ENCODE measurements around the gene SDR42E2. TPM values are rescaled to one million over a fixed set of nuclear protein-coding genes. Genes with fewer than 3 reads are reported as not detected.
"Not testable (repeated sequence)": the region's sequence is repeated elsewhere in the genome, so short reads cannot be mapped to it uniquely, and the experiment has no call there.

SDR42E2 gene
- total and polyA plus RNA-seq, 2 of the 4 experiments (the other 2 are of a cell fraction) = not detected

DNA sequence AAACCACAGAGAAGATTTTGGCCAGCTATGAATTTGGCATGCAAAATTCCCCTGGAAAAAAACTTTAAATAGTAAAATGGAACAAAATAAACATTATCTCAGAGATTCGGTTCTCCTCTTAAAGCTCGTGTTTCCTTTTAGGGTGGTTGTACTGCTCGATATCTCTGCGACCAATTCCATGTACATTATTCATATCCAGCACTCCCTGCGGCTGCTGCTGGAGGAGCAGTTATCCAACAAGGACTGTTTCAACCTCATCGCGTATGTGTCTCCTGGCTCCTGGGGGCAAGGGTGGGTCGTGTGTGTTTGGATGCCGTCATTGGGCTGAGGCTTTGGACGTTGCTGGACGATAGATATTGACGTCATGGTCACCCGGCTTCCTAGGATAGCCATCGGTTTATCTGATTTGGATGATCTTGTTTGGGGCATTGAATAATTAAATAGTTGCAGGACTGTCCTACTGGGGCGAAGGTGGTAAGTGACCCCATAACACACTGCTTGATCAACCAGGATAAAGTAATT is 36.2 kb upstream of the SDR42E2 start:
- H3K27me3 ChIP-seq (ENCODE audit: control insufficient read depth, insufficient read depth, low read length) = peaks cover 3% of the 10 kb centered on the region; the same call in 1 of the 2 replicates
- TF ChIP-seq POLR2A (IDR thresholded peaks at IDR 0.05; ENCODE audit: low read depth, low read length) = no peak
- TF ChIP-seq NFE2L2 (IDR thresholded peaks at IDR 0.05; ENCODE audit: low read depth, low read length) = no peak
- TF ChIP-seq CEBPB (IDR thresholded peaks at IDR 0.05; ENCODE audit: low read depth, low read length) = no peak
- no peak for TF ChIP-seq RAD21 (IDR thresholded peaks at IDR 0.05; ENCODE audit: low read length)
- TF ChIP-seq MAFK (IDR thresholded peaks at IDR 0.05; ENCODE audit: low read depth, low read length) = no peak

DNA sequence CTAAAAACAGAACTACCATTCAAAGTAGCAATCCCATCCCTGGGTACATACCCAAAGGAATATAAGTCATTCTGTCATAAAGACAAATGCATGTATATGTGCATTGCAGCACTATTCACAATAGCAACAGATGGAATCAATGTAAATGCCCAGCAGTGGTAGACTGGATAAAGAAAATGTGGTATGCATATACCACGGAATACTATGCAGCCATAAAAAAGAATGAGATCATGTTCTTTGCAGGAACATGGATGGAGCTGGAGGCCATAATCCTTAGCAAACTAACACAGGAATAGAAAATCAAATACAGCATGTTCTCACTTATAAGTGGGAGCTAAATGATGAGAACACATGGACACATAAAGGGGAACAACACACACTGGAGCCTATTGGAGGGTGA is 33.8 kb upstream of the SDR42E2 start:
- POLR2A ChIA-PET (ENCODE audit: unreplicated experiment) = not testable (repeated sequence)

More for the DNA sequence above, 36.2 kb upstream of the SDR42E2 start:
- no peak overlapping the region for H3K9ac ChIP-seq (ENCODE audit: low read depth, low read length)
- no peaks in the 10 kb centered on the region for H3K79me1 ChIP-seq (ENCODE audit: low read depth in 1 of 2, low read length in 2 of 2)
- in situ Hi-C loops (cut with MboI; ENCODE audit: low sequenced_read_pairs) = no loop called here
- H3K18ac ChIP-seq (ENCODE audit: low read depth, low read length) = no peak overlapping the region
- no peak overlapping the region for H4K8ac ChIP-seq (ENCODE audit: low read depth in 2 of 2, low read length in 2 of 2)
- no TSS peak for BruUV-seq (replicated peaks)
- no peak overlapping the region for H3K4me3 ChIP-seq (ENCODE audit: insufficient read depth, low read depth, low read length)
- no peak overlapping the region for H2BK20ac ChIP-seq (ENCODE audit: low read depth, low read length)
- H2BK15ac ChIP-seq (ENCODE audit: low read depth, low read length) = no peak overlapping the region
- DNase-seq (no peak), ATAC-seq (ENCODE audit: low read depth) (no peak)
- H3K23ac ChIP-seq (ENCODE audit: low read depth, low read length) = no peak overlapping the region
- no peak overlapping the region for H2AFZ ChIP-seq (replicated peaks; ENCODE audit: low read length, poor library complexity)
- H3K36me3 ChIP-seq (ENCODE audit: control insufficient read depth, insufficient read depth, low read length) = no peaks in the 10 kb centered on the region
- H3K4me2 ChIP-seq (ENCODE audit: low read depth, low read length) = no peak overlapping the region
- no peak overlapping the region for H3K56ac ChIP-seq (ENCODE audit: extremely low read depth, insufficient read depth, low read length)
- H4K20me1 ChIP-seq (ENCODE audit: insufficient read depth, low read length) = no peaks in the 10 kb centered on the region
- H3K4me1 ChIP-seq (ENCODE audit: control insufficient read depth, insufficient read depth, low read length) = no peaks in the 10 kb centered on the region
- no peak overlapping the region for H3K4ac ChIP-seq (ENCODE audit: low read depth, low read length)
- no peak overlapping the region for H2BK120ac ChIP-seq (ENCODE audit: low read depth, low read length)
- no peak overlapping the region for H3K27ac ChIP-seq (ENCODE audit: insufficient read depth, low read length)
- intact Hi-C loops (cut with micrococcal nuclease) = no loop called here
- CTCF ChIA-PET = no interaction called here
- H2AK5ac ChIP-seq (ENCODE audit: low read depth, low read length) = no peak overlapping the region
- POLR2A ChIA-PET (ENCODE audit: unreplicated experiment) = no interaction called here
- no peak overlapping the region for H2AK9ac ChIP-seq (replicated peaks; ENCODE audit: low read depth, low read length, poor library complexity)
- WGBS, 2 experiments (ENCODE audit: extremely low coverage in 2 of 2, insufficient read length in 1 of 2) = 70% methylated on average over 6 of the region's 15 CpGs; no CpG with 5 or more reads in 1 of the 2 experiments
- dilution Hi-C loops (cut with HindIII; ENCODE audit: low sequenced_read_pairs, unreplicated experiment) = no loop called here
- H2BK5ac ChIP-seq (ENCODE audit: low read depth, low read length, poor library complexity, severe bottlenecking) = no peak overlapping the region
- H3K9me3 ChIP-seq (ENCODE audit: control insufficient read depth, insufficient read depth, low read length) = no peaks in the 10 kb centered on the region
- H3K9me1 ChIP-seq (ENCODE audit: insufficient read depth, low read length) = no peaks in the 10 kb centered on the region
- H4K5ac ChIP-seq (ENCODE audit: low read depth, low read length) = no peak overlapping the region
- no peak overlapping the region for H4K91ac ChIP-seq (ENCODE audit: insufficient read depth, low read depth, low read length)
- H3K14ac ChIP-seq (replicated peaks; ENCODE audit: low read depth, low read length) = no peak overlapping the region

More for the DNA sequence above, 33.8 kb upstream of the SDR42E2 start:
- intact Hi-C loops (cut with micrococcal nuclease); H3K9me3 ChIP-seq (ENCODE audit: control insufficient read depth, insufficient read depth, low read length); ATAC-seq (ENCODE audit: low read depth); H3K4ac ChIP-seq (ENCODE audit: low read depth, low read length); H3K18ac ChIP-seq (ENCODE audit: low read depth, low read length); H3K23ac ChIP-seq (ENCODE audit: low read depth, low read length); BruUV-seq (replicated peaks); H2AFZ ChIP-seq (replicated peaks; ENCODE audit: low read length, poor library complexity); H3K14ac ChIP-seq (replicated peaks; ENCODE audit: low read depth, low read length); H3K56ac ChIP-seq (ENCODE audit: extremely low read depth, insufficient read depth, low read length); H2BK20ac ChIP-seq (ENCODE audit: low read depth, low read length); DNase-seq; H3K4me2 ChIP-seq (ENCODE audit: low read depth, low read length); H2AK5ac ChIP-seq (ENCODE audit: low read depth, low read length); H3K4me3 ChIP-seq (ENCODE audit: insufficient read depth, low read depth, low read length); H4K20me1 ChIP-seq (ENCODE audit: insufficient read depth, low read length); H4K5ac ChIP-seq (ENCODE audit: low read depth, low read length); H3K4me1 ChIP-seq (ENCODE audit: control insufficient read depth, insufficient read depth, low read length); CTCF ChIA-PET; H3K27me3 ChIP-seq (ENCODE audit: control insufficient read depth, insufficient read depth, low read length); H2BK5ac ChIP-seq (ENCODE audit: low read depth, low read length, poor library complexity, severe bottlenecking); H4K91ac ChIP-seq (ENCODE audit: insufficient read depth, low read depth, low read length); H3K79me1 ChIP-seq (ENCODE audit: low read depth in 1 of 2, low read length in 2 of 2); H4K8ac ChIP-seq (ENCODE audit: low read depth in 2 of 2, low read length in 2 of 2); H3K9me1 ChIP-seq (ENCODE audit: insufficient read depth, low read length); in situ Hi-C loops (cut with MboI; ENCODE audit: low sequenced_read_pairs); H2BK120ac ChIP-seq (ENCODE audit: low read depth, low read length); H3K9ac ChIP-seq (ENCODE audit: low read depth, low read length); H3K36me3 ChIP-seq (ENCODE audit: control insufficient read depth, insufficient read depth, low read length); H2BK15ac ChIP-seq (ENCODE audit: low read depth, low read length); dilution Hi-C loops (cut with HindIII; ENCODE audit: low sequenced_read_pairs, unreplicated experiment); H2AK9ac ChIP-seq (replicated peaks; ENCODE audit: low read depth, low read length, poor library complexity); H3K27ac ChIP-seq (ENCODE audit: insufficient read depth, low read length): not testable (repeated sequence)
- WGBS, 2 experiments (ENCODE audit: extremely low coverage in 2 of 2, insufficient read length in 1 of 2) = no CpG with 5 or more reads among the region's 1 CpG

Measured in IMR-90 (cell line).